ENCODE measurements around the gene TRIM74. TPM values are rescaled to one million over a fixed set of nuclear protein-coding genes. Genes with fewer than 3 reads are reported as not detected.
A peak's percentile ranks its signal among the peaks of the same experiment; 100 is the strongest.
"Not testable (repeated sequence)": the region's sequence is repeated elsewhere in the genome, so short reads cannot be mapped to it uniquely, and the experiment has no call there.

Gene TRIM74
- total and polyA plus RNA-seq, 8 donors, result 3.1 to 14.1 (median 7.1) TPM; not detected in 4

DNA sequence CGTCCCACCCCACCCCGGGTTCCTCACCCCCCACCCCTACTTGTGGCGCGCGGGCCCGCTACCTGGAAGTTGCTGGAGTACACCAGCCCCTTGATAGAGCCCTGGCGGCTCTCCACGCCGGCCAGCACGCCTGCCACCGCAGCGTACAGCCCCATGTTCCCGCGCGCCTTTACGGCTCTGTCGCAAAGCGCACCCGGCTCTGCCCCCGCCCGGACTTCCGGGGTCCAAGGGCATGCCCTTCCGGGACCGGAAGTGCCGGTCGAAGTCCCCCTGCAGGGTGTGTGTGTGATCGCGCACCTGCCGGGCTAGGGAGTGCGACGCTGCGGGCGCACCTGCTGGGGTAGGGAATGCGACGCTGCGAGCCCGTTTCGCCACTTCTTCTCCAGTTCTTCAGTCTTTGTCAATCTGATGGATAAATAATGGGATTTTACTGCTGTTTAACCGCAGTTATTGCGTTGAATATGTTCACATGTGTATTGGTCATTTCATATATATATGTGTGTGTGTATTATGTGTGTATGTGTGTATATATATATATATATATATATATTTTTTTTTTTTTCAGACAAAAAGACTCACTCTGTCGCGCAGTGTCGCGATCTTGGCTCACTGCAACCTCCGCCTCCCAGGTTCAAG is 14.6 kb downstream of the TRIM74 start:
- H3K27me3 ChIP-seq; H3K4me1 ChIP-seq; DNase-seq; H3K36me3 ChIP-seq; intact Hi-C loops (cut with DNase I; ENCODE audit: low total_unique reads); H3K27ac ChIP-seq; H3K9me3 ChIP-seq: not testable (repeated sequence)
- peak overlapping the region; percentile 36 to 47 (median 40) for H3K4me3 ChIP-seq
- 0 to 61% (median 13%) methylated on average over 2 to 17 of the region's 45 CpGs for WGBS, 5 donors

DNA sequence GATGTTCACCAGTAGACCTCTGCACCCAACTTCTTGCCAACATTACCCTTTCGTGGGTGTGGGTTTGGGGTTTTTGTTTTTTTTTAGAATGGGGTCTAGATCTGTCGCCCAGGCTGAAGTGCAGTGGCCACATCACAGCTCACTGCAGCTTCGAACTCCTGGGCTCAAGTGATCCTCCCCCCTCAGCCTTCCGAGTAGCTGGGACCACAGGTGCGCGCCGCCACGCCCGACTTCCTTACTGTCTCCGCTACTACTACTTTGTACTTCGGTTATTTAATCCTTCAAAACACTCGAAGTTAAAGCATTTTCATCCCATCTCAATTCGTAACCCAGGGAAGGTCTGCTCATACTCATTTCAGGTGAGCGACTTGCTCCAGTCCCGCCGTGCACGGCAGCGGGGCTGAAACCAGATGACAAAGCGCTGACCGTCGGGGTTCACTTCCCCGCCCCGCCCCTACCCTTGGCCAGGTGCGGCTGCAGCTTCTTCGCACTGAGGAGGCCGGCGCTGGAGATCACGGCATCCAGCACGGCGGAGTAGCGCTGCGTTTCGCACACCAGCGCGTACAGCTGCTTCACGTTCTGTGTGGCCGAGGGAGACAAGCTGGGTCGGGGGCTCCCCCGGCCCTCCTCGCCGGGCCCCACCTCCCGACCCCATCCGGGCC is 15.2 kb downstream of the TRIM74 start:
- Histone ChIP-seq H3K4me3 (peak overlapping the region; percentile 36 to 47 (median 40)), H3K36me3 (peaks cover 0 to 11% (median 9%) of the 10 kb centered on the region in 4 donors)
- 0 to 18% (median 8%) methylated on average over 1 to 2 of the region's 43 CpGs; no CpG with 5 or more reads in 1 of the 5 donors for WGBS, 5 donors
- DNase-seq; intact Hi-C loops (cut with DNase I; ENCODE audit: low total_unique reads); H3K9me3 ChIP-seq; H3K4me1 ChIP-seq; H3K27me3 ChIP-seq; H3K27ac ChIP-seq: not testable (repeated sequence)

DNA sequence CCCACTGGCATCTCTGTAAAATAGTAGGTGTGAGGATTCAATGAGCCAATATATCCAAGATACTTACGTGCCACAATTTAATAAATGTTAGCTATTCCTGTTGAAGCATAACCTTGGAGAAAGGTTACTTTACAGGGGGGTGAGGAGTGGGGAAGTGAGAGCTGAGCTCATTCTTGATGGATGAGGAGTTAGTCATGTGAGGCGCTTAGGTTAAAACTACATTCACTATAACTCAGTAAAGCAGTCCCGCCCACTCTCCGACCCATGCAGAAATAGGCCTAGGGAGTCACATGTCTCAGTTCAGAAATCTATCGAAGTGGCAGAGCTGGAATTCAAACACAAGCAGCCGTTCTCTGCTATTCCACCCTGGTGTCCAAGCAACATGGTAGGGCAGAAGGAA is 18.8 kb downstream of the TRIM74 start:
- DNase-seq; H3K4me1 ChIP-seq; H3K27me3 ChIP-seq; H3K9me3 ChIP-seq; intact Hi-C loops (cut with DNase I; ENCODE audit: low total_unique reads); H3K4me3 ChIP-seq; H3K27ac ChIP-seq: not testable (repeated sequence)
- WGBS, 5 donors, result 74% methylated on average over 4 of the region's 6 CpGs; no CpG with 5 or more reads in 4 of the 5 donors
- H3K36me3 ChIP-seq, result peaks cover 0 to 35% (median 33%) of the 10 kb centered on the region in 4 donors

DNA sequence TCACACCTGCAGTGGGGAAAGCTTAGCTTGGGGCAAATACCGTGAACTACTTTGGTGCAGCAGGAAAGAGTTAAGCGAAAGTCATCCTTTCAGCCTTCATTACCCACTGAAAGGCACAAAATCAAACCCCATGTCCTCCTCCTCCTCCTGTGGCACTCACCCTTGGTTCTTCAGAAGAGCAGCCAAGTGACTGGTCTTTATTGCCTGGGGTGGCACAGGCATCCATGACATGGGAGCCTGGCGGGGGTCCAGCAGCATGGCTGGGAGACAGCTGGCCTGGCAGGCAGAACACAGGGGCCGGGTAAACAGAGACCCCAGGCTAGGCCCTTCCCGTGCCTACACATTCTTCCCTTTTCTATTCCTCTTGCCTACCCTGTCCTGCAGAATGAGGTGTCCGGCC is 19.6 kb downstream of the TRIM74 start:
- 60 to 95% (median 92%) methylated on average over 3 to 4 of the region's 6 CpGs for WGBS, 5 donors
- DNase-seq; intact Hi-C loops (cut with DNase I; ENCODE audit: low total_unique reads): not testable (repeated sequence)

DNA sequence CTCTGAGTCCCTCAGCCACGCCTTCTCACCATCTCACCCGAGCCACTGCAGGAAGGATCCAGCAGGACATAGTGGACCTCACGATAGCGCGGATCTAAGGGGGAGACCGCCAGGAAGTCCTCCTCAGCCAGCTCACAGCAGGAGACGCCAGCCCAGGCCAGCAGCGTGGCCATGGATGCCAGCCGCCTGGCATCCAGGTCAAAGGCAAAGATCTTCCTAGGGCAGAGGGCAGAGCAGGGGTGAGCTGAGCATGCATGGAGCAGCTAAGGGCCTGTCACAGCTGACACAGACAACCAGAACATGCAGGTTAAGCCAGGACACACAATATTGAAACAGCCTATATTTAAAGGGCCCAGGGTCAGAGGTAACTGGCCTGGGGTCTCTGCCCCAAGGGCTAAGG is 20.0 kb downstream of the TRIM74 start:
- H3K4me3 ChIP-seq; DNase-seq; H3K9me3 ChIP-seq; H3K4me1 ChIP-seq; intact Hi-C loops (cut with DNase I; ENCODE audit: low total_unique reads); H3K27me3 ChIP-seq; H3K27ac ChIP-seq: not testable (repeated sequence)
- WGBS, 5 donors, result 72 to 89% (median 86%) methylated on average over 5 to 9 of the region's 9 CpGs; no CpG with 5 or more reads in 1 of the 5 donors
- peaks cover 0 to 37% (median 35%) of the 10 kb centered on the region in 4 donors for H3K36me3 ChIP-seq

More for the DNA sequence above, 19.6 kb downstream of the TRIM74 start:
- not testable (repeated sequence) for H3K9me3 ChIP-seq, H3K4me1 ChIP-seq, H3K4me3 ChIP-seq, H3K27ac ChIP-seq, H3K27me3 ChIP-seq
- peaks cover 0 to 37% (median 35%) of the 10 kb centered on the region in 4 donors for H3K36me3 ChIP-seq

DNA sequence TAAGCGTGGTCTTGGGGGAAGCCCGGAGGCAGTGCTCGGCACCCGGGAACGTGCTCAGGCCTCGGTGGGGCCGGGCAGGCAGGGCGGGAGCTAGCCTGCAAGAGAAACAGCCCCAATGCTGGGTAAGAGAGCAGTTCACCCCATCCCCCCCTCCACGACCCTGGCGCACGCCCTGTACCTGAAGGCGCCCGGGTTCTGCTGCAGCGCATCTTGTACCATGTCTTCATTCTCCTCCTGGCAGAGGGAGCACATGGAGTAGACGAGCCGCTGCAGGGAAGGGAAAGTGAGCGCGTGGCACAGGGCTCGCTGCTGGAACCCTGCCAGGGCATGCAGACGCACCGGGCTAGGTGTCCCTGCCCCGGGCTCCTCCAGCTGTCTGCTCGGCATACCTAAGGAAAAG is 20.6 kb downstream of the TRIM74 start:
- DNase-seq; intact Hi-C loops (cut with DNase I; ENCODE audit: low total_unique reads); H3K9me3 ChIP-seq; H3K27me3 ChIP-seq; H3K4me1 ChIP-seq; H3K4me3 ChIP-seq; H3K27ac ChIP-seq: not testable (repeated sequence)
- 75 to 87% (median 83%) methylated on average over 14 to 17 of the region's 23 CpGs for WGBS, 5 donors
- peaks cover 0 to 38% (median 36%) of the 10 kb centered on the region in 4 donors for H3K36me3 ChIP-seq

DNA sequence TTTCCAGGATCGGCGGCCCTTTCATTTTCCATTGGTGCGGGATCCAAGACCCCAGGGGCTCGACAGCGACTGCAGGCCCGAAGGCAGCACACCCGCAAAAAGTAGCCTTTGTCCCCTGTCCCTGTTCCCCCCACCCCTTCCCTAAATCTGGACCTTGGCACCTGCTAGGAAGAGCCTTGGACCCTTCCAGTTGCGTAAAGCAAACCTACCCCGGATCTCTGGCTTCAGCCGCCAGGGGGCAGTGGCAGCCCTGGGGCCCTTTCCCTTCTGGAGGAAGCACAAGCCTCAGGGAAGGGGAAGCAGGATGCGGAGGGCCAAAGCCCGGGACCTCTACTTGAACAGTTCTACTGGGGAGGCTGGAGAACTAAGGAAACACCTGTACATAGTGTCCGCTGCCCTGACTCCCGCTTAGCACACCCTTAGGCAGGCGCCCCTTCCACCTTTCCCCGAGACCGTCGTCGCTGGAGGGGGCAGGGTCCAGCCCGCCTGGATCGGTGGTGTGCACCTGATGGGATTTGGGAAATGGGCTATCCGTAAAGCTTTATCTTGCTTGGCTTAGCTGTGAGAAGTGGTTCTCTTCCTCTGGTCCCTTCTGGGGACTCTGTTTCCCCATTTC is 23.0 kb downstream of the TRIM74 start:
- H3K36me3 ChIP-seq, result peaks cover 3 to 52% (median 46%) of the 10 kb centered on the region in 4 donors
- TF ChIP-seq, protein P1, sequence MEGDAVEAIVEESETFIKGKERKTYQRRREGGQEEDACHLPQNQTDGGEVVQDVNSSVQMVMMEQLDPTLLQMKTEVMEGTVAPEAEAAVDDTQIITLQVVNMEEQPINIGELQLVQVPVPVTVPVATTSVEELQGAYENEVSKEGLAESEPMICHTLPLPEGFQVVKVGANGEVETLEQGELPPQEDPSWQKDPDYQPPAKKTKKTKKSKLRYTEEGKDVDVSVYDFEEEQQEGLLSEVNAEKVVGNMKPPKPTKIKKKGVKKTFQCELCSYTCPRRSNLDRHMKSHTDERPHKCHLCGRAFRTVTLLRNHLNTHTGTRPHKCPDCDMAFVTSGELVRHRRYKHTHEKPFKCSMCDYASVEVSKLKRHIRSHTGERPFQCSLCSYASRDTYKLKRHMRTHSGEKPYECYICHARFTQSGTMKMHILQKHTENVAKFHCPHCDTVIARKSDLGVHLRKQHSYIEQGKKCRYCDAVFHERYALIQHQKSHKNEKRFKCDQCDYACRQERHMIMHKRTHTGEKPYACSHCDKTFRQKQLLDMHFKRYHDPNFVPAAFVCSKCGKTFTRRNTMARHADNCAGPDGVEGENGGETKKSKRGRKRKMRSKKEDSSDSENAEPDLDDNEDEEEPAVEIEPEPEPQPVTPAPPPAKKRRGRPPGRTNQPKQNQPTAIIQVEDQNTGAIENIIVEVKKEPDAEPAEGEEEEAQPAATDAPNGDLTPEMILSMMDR (IDR thresholded peaks at IDR 0.05), result peak in 1 of 7 experiments; percentile 26
- H3K9me3 ChIP-seq; H3K27me3 ChIP-seq; DNase-seq; H3K4me3 ChIP-seq; H3K4me1 ChIP-seq; H3K27ac ChIP-seq; intact Hi-C loops (cut with DNase I; ENCODE audit: low total_unique reads): not testable (repeated sequence)
- WGBS, 5 donors, result 78 to 93% (median 83%) methylated on average over 9 to 21 of the region's 22 CpGs

DNA sequence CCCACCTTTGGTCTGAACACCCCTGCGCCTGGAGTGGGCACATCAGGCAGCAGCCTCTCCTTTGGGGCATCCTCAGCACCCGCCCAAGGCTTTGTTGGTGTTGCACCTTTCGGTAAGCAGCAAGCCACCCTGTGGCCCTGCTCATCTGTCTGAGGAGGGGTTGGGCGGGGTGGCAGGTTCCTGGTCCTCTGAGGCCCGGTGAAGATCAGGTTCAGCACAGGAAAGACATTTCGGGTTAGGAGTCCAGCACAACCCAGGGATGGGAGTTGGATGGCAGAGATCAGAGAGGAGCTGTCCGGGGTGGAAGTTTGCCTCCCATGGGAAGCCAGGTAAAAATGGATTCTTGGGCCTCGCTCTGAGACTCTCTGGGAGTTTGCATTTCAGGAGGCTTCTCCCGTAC is 23.7 kb downstream of the TRIM74 start:
- DNase-seq; H3K4me3 ChIP-seq; H3K27me3 ChIP-seq; H3K4me1 ChIP-seq; H3K27ac ChIP-seq; intact Hi-C loops (cut with DNase I; ENCODE audit: low total_unique reads); H3K9me3 ChIP-seq: not testable (repeated sequence)
- 86 to 90% (median 87%) methylated on average over 2 to 8 of the region's 9 CpGs for WGBS, 5 donors
- peaks cover 3 to 56% (median 51%) of the 10 kb centered on the region in 4 donors for H3K36me3 ChIP-seq

DNA sequence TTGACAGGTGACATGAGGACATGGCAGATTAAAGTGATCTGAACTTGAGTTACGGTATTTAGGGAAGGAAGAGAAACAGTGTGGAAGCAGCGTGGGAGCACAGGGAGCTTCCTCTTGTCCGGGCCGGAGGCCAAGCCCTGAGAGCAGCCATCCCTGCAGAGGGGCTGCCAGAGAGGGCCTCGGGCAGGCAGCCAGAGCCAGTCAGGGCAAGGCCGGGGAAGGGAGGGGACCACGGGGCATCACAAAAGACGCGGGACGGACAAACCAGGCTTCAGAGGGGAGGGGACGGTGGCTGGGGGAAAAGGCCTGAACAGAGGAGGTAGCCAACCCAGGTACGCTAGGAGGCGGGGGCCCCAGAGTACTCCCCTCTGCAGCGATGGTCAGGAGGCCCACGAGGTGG is 24.3 kb downstream of the TRIM74 start:
- not testable (repeated sequence) for DNase-seq, H3K27me3 ChIP-seq
- WGBS, 5 donors, result 59 to 68% (median 65%) methylated on average over 8 to 9 of the region's 15 CpGs; no CpG with 5 or more reads in 2 of the 5 donors

DNA sequence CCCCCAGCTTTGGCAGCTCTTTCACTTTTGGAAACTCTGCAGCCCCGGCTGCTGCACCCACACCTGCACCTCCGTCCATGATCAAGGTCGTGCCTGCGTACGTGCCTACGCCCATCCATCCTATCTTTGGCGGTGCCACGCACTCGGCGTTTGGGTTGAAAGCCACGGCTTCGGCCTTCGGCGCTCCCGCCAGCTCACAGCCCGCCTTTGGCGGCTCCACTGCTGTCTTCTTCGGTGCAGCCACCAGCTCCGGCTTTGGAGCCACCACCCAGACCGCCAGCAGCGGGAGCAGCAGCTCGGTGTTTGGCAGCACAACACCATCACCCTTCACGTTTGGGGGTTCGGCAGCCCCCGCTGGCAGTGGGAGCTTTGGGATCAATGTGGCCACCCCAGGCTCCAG is 26.3 kb downstream of the TRIM74 start:
- H3K27me3 ChIP-seq; H3K4me3 ChIP-seq; H3K4me1 ChIP-seq; H3K9me3 ChIP-seq; H3K27ac ChIP-seq; intact Hi-C loops (cut with DNase I; ENCODE audit: low total_unique reads); DNase-seq: not testable (repeated sequence)
- H3K36me3 ChIP-seq, result peaks cover 18 to 59% (median 53%) of the 10 kb centered on the region in 4 donors
- 93 to 97% (median 95%) methylated on average over 20 to 25 of the region's 25 CpGs for WGBS, 5 donors

More for the DNA sequence above, 24.3 kb downstream of the TRIM74 start:
- H3K36me3 ChIP-seq, result peaks cover 3 to 59% (median 53%) of the 10 kb centered on the region in 4 donors
- H3K27ac ChIP-seq; H3K4me1 ChIP-seq; H3K9me3 ChIP-seq; intact Hi-C loops (cut with DNase I; ENCODE audit: low total_unique reads); H3K4me3 ChIP-seq: not testable (repeated sequence)

Data from stomach (tissue), 9 donors.